NCI-H82 treated with DMSO at 0.1 percent for 48 hours (cell line): ENCODE results near the gene PRKCH.
"Not testable (repeated sequence)": the region's sequence is repeated elsewhere in the genome, so short reads cannot be mapped to it uniquely, and the experiment has no call there.

Experiments
- DNase-seq: peaks from one replicate; lab custom pipeline; 2025; ENCODE audit not compliant: unreplicated experiment; lab: John Stamatoyannopoulos, UW

Gene PRKCH

GRCh38 chr14:61526405-61527312 is 205.3 kb downstream of the PRKCH start:
- no peak for DNase-seq

GRCh38 chr14:61527325-61528100 is 206.1 kb downstream of the PRKCH start:
- no peak for DNase-seq

GRCh38 chr14:61528591-61529021 is 207.2 kb downstream of the PRKCH start:
- DNase-seq: no peak

GRCh38 chr14:61529360-61529759 is 208.0 kb downstream of the PRKCH start:
- DNase-seq: not testable (repeated sequence)

GRCh38 chr14:61530296-61530695 is 208.9 kb downstream of the PRKCH start:
- no peak for DNase-seq

- no peak for DNase-seq
Observed at GRCh38 chr14:61530896-61531295, 209.5 kb downstream of the PRKCH start.

- DNase-seq: no peak
Observed at GRCh38 chr14:61531465-61532122, 210.2 kb downstream of the PRKCH start.

GRCh38 chr14:61532123-61532505 is 210.7 kb downstream of the PRKCH start:
- DNase-seq: no peak

GRCh38 chr14:61532763-61533162 is 211.4 kb downstream of the PRKCH start:
- DNase-seq: no peak

GRCh38 chr14:61533513-61534255 is 212.3 kb downstream of the PRKCH start:
- DNase-seq: no peak

- DNase-seq: no peak
Observed at GRCh38 chr14:61535032-61535431, 213.7 kb downstream of the PRKCH start.

- DNase-seq: no peak
Observed at GRCh38 chr14:61535458-61535857, 214.1 kb downstream of the PRKCH start.

- no peak for DNase-seq
Observed at GRCh38 chr14:61536661-61537562, 215.5 kb downstream of the PRKCH start.

GRCh38 chr14:61537563-61538463 is 216.4 kb downstream of the PRKCH start:
- no peak for DNase-seq

- DNase-seq: no peak
Observed at GRCh38 chr14:61538464-61539022, 217.2 kb downstream of the PRKCH start.

GRCh38 chr14:61539631-61540030 is 218.3 kb downstream of the PRKCH start:
- no peak for DNase-seq

GRCh38 chr14:61540931-61541330 is 219.6 kb downstream of the PRKCH start:
- DNase-seq: no peak
